Gastroesophageal sphincter (tissue), 3 donors: ENCODE measurements around the gene MCTP1.

Experiments
- EP300 ChIP-seq: sonication (generic); formaldehyde crosslinking; IDR thresholded peaks from one replicate; pipeline ENCODE4 v1.6.1; 2017; ENCODE audit warnings: antibody characterized with exemption, mild to moderate bottlenecking
- POLR2A ChIP-seq, 2 donors: fragments of 450-650 bp; IDR thresholded peaks; one replicate each; pipeline ENCODE4 v1.6.1; 2017; ENCODE audit warnings: antibody characterized with exemption in 2 of 2, mild to moderate bottlenecking in 2 of 2, moderate library complexity in 1 of 2
- POLR2AphosphoS5 ChIP-seq: sonication (generic); formaldehyde crosslinking; IDR thresholded peaks from one replicate; pipeline ENCODE4 v1.6.1; 2017; ENCODE audit warnings: antibody characterized with exemption
- TF ChIP-seq, protein P1 (sequence below), 4 experiments: fragments of 200-600 bp in 2 of 4; fragments of 450-650 bp in 2 of 4; sonication (generic) in 1 of 4; IDR thresholded peaks; one replicate each; pipeline ENCODE4 v1.5.1; 2017 to 2019; ENCODE audit warnings: antibody characterized with exemption in 4 of 4, mild to moderate bottlenecking in 2 of 4, moderate library complexity in 2 of 4

DNA sequence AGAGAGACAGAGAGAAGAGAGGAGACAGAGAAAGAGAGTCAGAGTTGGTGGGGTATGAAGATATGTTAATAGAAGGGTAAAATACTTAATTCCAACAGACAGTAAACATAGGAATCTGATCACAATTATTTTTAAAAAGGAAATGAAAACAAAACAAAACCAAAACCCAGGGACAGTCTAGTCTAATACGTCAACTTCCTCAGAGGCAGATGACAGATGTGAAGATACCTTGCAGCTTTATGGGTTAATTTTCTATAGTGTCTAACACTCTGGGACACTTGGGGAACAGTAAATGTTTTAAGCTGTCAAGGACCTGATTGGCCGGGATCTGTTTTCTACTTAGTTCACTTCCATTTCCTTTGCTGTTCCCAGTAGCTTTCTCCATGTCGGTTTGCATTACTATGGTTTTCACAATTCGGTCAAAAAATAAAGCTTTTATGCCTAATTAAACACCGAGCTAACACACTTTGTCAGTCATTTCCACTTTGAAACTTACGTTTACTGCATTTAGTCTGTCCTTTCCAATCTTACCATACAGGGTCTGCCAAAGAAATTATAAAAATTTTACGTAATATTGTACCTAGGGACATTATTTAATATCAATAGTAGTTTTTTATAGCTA lies 216.5 kb downstream of the MCTP1 start:
- TF ChIP-seq POLR2A (IDR thresholded peaks at IDR 0.05) (no peak), POLR2AphosphoS5 (no peak), EP300 (no peak)
- TF ChIP-seq, protein P1, sequence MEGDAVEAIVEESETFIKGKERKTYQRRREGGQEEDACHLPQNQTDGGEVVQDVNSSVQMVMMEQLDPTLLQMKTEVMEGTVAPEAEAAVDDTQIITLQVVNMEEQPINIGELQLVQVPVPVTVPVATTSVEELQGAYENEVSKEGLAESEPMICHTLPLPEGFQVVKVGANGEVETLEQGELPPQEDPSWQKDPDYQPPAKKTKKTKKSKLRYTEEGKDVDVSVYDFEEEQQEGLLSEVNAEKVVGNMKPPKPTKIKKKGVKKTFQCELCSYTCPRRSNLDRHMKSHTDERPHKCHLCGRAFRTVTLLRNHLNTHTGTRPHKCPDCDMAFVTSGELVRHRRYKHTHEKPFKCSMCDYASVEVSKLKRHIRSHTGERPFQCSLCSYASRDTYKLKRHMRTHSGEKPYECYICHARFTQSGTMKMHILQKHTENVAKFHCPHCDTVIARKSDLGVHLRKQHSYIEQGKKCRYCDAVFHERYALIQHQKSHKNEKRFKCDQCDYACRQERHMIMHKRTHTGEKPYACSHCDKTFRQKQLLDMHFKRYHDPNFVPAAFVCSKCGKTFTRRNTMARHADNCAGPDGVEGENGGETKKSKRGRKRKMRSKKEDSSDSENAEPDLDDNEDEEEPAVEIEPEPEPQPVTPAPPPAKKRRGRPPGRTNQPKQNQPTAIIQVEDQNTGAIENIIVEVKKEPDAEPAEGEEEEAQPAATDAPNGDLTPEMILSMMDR (IDR thresholded peaks at IDR 0.05): no peak
